AG09309 (cell line): ENCODE data around the gene VPS45.

Experiments used
- DNase-seq: peaks from one replicate; pipeline ENCODE4 v3.0.0-alpha.2; 2010; ENCODE audit warnings: low read depth
- H3K4me3 ChIP-seq: 2 replicates; pipeline ENCODE4 v1.5.1; 2011; ENCODE audit warnings: mild to moderate bottlenecking, low read depth, low read length, moderate library complexity; ENCODE audit not compliant: control insufficient read depth
- TF ChIP-seq, protein P1 (sequence below): IDR thresholded peaks from 2 replicates; pipeline ENCODE4 v1.5.1; 2011; ENCODE audit warnings: mild to moderate bottlenecking, low read depth, low read length, inconsistent platforms; ENCODE audit not compliant: insufficient read depth, control insufficient read depth; ENCODE audit errors: missing control alignments

VPS45 gene

DNA sequence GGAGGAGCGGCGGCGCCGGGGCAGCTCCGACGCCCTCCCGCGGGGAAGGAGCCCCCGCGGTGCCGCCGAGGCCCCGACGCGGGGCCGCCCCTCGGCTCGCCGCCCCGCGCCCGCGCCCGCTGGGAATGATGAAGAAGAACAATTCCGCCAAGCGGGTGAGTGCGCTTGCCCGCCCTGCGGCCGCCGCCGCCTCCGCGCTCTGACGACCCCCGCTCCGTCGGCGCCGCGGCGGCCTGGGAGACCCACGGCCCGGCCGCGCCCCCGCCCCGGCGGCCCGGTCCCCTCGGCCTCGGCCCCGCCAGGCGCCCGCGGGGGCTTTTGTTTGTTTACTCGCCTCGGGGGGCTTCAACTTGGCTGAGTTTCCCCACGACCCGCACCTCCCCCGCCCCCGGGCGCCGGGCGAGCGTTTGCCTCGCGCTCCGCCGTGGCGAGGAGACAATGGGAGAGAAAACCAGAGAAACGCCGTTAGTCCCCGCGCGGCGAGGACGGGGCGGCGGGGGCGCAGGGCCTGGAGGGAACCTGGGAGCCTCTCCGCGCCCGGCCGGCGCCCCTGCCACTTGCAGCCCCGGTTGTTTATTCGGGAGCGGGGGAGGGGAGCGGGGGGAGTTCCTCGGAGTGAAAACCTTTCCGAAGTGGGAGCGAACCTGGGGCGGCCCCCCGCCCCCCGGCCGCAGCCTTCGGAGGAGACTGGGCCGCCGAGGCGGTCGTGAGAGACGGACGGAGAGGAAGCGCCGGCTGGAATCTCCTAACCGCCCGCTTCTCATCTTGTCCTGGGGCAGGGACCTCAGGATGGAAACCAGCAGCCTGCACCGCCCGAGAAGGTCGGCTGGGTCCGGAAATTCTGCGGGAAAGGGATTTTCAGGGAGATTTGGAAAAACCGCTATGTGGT lies 82.8 kb downstream of the VPS45 start:
- H3K4me3 ChIP-seq, result peak overlapping the region; percentile 62
- TF ChIP-seq, protein P1, sequence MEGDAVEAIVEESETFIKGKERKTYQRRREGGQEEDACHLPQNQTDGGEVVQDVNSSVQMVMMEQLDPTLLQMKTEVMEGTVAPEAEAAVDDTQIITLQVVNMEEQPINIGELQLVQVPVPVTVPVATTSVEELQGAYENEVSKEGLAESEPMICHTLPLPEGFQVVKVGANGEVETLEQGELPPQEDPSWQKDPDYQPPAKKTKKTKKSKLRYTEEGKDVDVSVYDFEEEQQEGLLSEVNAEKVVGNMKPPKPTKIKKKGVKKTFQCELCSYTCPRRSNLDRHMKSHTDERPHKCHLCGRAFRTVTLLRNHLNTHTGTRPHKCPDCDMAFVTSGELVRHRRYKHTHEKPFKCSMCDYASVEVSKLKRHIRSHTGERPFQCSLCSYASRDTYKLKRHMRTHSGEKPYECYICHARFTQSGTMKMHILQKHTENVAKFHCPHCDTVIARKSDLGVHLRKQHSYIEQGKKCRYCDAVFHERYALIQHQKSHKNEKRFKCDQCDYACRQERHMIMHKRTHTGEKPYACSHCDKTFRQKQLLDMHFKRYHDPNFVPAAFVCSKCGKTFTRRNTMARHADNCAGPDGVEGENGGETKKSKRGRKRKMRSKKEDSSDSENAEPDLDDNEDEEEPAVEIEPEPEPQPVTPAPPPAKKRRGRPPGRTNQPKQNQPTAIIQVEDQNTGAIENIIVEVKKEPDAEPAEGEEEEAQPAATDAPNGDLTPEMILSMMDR, result no peak
- DNase-seq, result no peak

DNA sequence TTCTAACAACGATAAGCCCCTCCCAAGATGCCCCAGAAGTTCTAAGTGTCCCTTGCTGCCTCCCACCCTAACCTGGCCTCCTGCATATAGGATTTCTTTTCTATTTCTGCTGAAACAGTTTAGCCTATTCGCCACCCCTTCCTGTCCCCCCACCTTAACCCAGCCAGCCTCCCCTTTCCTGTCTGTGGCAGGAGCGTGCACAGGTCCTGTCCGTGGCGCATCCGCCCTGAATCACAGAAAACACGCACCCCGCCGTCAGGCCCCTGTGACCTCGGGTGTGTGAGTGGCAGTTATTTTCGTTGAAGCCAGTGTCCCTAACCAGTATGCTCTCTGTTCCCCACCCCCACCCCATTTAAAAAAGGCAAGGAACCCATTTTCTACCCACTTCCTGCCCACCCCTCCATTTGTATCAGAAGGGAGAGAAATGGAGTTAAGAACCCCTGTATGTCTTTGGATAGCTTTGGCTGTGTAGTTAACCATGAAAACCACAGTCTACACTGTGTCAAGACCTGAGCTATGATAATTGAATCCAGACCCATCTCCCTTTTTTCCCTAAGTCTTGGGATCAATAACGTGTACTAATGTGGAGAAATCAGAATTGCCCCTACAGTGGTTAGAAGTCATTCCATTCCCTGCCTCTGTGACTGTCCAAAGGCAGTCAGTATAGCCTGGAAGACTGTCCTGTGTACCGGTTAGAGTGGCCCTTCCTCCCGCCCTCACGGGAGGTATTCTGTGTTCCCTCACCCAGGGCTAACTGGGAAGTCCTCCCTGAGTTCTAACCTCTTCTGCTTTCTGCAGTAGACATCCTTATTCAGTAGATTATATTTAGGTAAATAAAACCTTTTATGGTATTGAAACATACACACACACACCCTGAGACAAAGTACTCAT lies 84.0 kb downstream of the VPS45 start:
- TF ChIP-seq, protein P1, result no peak
- peak overlapping the region; percentile 62 for H3K4me3 ChIP-seq
- DNase-seq, result no peak

DNA sequence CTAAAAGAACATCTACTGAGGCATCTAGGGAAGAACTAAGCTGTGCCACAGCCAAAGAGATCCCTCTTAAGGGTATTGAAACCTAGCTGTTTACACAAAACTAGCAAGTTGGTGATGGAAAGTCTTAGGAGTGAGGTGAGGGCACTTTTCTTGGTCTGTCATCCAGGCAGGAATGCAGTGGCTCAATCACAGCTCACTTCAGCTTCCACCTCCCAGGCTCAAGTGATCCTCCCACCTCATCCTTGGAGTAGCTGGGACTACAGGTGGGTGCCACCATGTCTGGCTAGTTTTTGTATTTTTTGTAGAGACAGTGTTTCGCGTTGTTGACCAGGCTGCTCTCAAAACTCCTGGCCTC lies 84.6 kb downstream of the VPS45 start:
- no peak for DNase-seq
- H3K4me3 ChIP-seq, result no peak overlapping the region; the same call in 1 of the 2 replicates
- TF ChIP-seq, protein P1, result no peak

DNA sequence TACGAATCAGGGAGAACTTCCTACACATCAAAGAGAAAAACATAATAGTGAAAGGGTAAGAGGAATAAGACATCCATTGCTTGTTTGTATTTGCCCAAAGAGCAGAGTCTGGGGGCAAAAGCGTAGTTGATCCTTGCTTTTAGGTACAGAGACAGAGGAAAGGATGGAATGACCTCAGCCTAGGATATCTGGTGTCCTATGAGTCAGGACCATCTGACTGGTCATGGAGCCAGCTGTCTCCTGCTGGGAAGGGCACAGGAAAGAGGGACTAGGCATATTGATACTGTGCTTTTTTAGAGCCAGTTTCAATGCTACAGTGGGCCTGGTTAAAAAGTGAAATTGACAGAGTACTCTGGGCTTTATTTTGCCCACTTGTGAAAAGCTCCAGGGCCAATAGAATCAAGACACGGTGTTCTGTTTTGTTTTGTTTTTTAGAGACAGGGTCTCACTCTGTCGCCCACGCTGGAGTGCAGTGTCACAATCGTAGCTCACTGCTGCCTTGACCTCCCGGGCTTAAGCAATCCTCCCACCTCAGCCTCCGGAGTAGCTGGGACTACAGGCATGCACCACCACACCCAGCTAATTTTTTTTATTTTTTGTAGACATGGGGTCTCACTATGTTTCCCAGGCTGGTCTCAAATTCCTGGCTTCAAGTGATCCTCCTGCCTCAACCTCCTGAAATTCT lies 85.3 kb downstream of the VPS45 start:
- H3K4me3 ChIP-seq, result no peak overlapping the region
- DNase-seq, result no peak
- TF ChIP-seq, protein P1, result no peak

DNA sequence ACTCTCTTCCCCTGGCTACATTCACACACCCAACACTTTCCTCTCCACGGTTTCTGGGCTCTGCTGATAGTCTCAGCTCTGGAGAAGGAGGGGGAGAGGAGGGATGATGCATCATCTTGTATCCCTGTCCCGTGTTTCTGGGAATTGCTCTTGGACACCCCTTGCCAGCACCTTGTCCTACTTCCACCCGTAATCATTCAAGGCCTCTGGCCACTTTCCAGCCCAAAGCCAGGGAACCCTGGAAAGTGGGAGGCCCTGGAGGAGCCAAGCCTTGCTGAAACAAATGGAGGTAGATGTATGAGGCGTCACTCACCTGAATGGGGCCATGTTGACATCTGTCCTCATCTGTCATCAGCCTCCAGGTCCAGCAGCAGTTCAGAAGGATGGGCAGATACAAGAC lies 86.6 kb downstream of the VPS45 start:
- H3K4me3 ChIP-seq, result no peak overlapping the region
- TF ChIP-seq, protein P1, result no peak
- no peak for DNase-seq

DNA sequence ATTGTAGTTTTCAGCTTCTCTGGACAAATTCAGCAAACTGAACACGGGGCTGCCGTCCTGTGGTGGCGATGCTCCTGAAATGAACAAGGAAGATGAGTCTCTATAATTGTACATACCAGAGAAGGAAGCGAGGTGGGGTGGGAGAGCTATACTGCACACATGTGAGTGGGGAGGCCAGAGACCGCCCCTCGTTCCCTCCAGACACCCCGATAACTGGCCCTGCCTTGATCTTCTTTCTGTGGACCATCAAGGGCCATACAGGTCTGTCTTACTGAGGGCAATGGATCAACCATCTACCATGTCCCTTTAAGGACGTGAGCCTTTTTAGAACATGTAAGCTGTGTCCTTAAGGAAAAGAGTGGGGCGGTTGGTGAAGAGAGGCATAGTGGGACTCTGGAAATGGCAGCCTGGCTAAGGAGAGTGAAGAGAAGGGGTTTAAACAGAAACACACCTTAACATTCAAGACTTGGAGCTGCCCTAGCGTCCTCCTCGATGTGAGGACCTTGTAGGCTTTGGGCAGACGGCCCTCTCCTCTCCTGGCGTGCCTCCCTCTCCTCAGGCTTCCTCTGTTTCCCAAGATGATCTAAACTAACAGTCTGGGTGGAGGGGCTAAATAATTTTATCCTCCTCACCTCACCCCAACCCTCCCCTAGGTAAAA lies 88.0 kb downstream of the VPS45 start:
- TF ChIP-seq, protein P1, result no peak
- no peak for DNase-seq
- no peak overlapping the region for H3K4me3 ChIP-seq
